ENCODE data around the gene CHST8. TPM values are rescaled to one million over a fixed set of nuclear protein-coding genes. Genes with fewer than 3 reads are reported as not detected.

The CHST8 gene
- total RNA-seq, 2 donors from 2014 or later = 0.43 TPM; not detected in 1

- no peak overlapping the region for H3K27ac ChIP-seq
- TF ChIP-seq CTCF (IDR thresholded peaks at IDR 0.05) = no peak
Observed at GRCh38 chr19:33717878-33718277, 96.1 kb downstream of the CHST8 start.

GRCh38 chr19:33718651-33719254 lies 97.0 kb downstream of the CHST8 start:
- H3K4me1 ChIP-seq = no peaks in the 10 kb centered on the region
- peaks cover 0 to 11% of the 10 kb centered on the region in 2 donors for H3K9me3 ChIP-seq
- H3K4me3 ChIP-seq = no peak overlapping the region
- H3K27ac ChIP-seq = no peak overlapping the region
- no peak for TF ChIP-seq CTCF (IDR thresholded peaks at IDR 0.05)
- H3K36me3 ChIP-seq = no peaks in the 10 kb centered on the region
- H3K27me3 ChIP-seq = no peaks in the 10 kb centered on the region
- no peak for DNase-seq (ENCODE audit: low spot score)

More at GRCh38 chr19:33717878-33718277, 96.1 kb downstream of the CHST8 start:
- DNase-seq (ENCODE audit: low spot score) = no peak
- Histone ChIP-seq H3K36me3 (no peaks in the 10 kb centered on the region), H3K27me3 (no peaks in the 10 kb centered on the region), H3K4me3 (no peak overlapping the region), H3K9me3 (peaks cover 0 to 11% of the 10 kb centered on the region in 2 donors), H3K4me1 (no peaks in the 10 kb centered on the region)

GRCh38 chr19:33719366-33720154 lies 97.8 kb downstream of the CHST8 start:
- DNase-seq (ENCODE audit: low spot score) = no peak
- TF ChIP-seq CTCF (IDR thresholded peaks at IDR 0.05) = no peak
- Histone ChIP-seq H3K27ac (no peak overlapping the region), H3K9me3 (peaks cover 0 to 11% of the 10 kb centered on the region in 2 donors), H3K4me1 (no peaks in the 10 kb centered on the region), H3K27me3 (no peaks in the 10 kb centered on the region), H3K4me3 (no peak overlapping the region), H3K36me3 (no peaks in the 10 kb centered on the region)

- Histone ChIP-seq H3K27me3 (no peaks in the 10 kb centered on the region), H3K4me1 (no peaks in the 10 kb centered on the region), H3K9me3 (peaks cover 0 to 11% of the 10 kb centered on the region in 2 donors), H3K36me3 (no peaks in the 10 kb centered on the region), H3K27ac (no peak overlapping the region), H3K4me3 (no peak overlapping the region)
- DNase-seq (ENCODE audit: low spot score) = no peak
- no peak for TF ChIP-seq CTCF (IDR thresholded peaks at IDR 0.05)
Observed at GRCh38 chr19:33720155-33720493, 98.4 kb downstream of the CHST8 start.

GRCh38 chr19:33720691-33721682 lies 99.2 kb downstream of the CHST8 start:
- H3K27ac ChIP-seq = no peak overlapping the region
- no peaks in the 10 kb centered on the region for H3K27me3 ChIP-seq
- H3K9me3 ChIP-seq = peaks cover 0 to 6% of the 10 kb centered on the region in 2 donors
- no peak for TF ChIP-seq CTCF (IDR thresholded peaks at IDR 0.05)
- H3K36me3 ChIP-seq = no peaks in the 10 kb centered on the region
- no peak overlapping the region for H3K4me3 ChIP-seq
- no peaks in the 10 kb centered on the region for H3K4me1 ChIP-seq
- DNase-seq (ENCODE audit: low spot score) = no peak
